Tibial nerve (tissue), 4 donors: ENCODE data around the gene ABHD15. TPM values are rescaled to one million over a fixed set of nuclear protein-coding genes. Genes with fewer than 3 reads are reported as not detected.

Source experiments
- DNase-seq, 2 donors: peaks; one replicate each; pipeline ENCODE4 v3.0.0-alpha.2; 2019; ENCODE audit warnings: low spot score in 2 of 2
- H3K27ac ChIP-seq, 4 donors: fragments of 200-600 bp; sonication (generic) in 3 of 4; one replicate each; pipeline ENCODE4 v1.5.1; 2017 to 2019; ENCODE audit warnings: mild to moderate bottlenecking in 1 of 4
- H3K27me3 ChIP-seq, 2 donors: fragments of 200-600 bp; sonication (generic) in 1 of 2; one replicate each; pipeline versions ENCODE4 v1.5.1 to v1.6.0; 2017 to 2019
- H3K36me3 ChIP-seq, 3 donors: fragments of 200-600 bp; sonication (generic); one replicate each; pipeline ENCODE4 v1.5.1; 2018 to 2019
- H3K4me1 ChIP-seq, 4 donors: fragments of 200-600 bp; sonication (generic) in 3 of 4; one replicate each; pipeline ENCODE4 v1.5.1; 2017 to 2019
- H3K4me3 ChIP-seq, 4 donors: fragments of 200-600 bp; sonication (generic) in 3 of 4; one replicate each; pipeline ENCODE4 v1.5.1; 2017 to 2019; ENCODE audit warnings: mild to moderate bottlenecking in 1 of 4, moderate library complexity in 1 of 4
- H3K9me3 ChIP-seq, 4 donors: fragments of 200-600 bp; sonication (generic) in 3 of 4; one replicate each; pipeline ENCODE4 v1.5.1; 2017 to 2019
- CTCF ChIP-seq, 5 experiments: fragments of 200-600 bp in 3 of 5; fragments of 450-650 bp in 2 of 5; sonication (generic) in 3 of 5; IDR thresholded peaks; one replicate each; pipeline ENCODE4 v1.5.1; 2016 to 2019; ENCODE audit warnings: antibody characterized with exemption in 5 of 5, mild to moderate bottlenecking in 3 of 5, moderate library complexity in 2 of 5
- EP300 ChIP-seq, 2 donors: sonication (generic); formaldehyde crosslinking; IDR thresholded peaks; one replicate each; pipeline ENCODE4 v1.6.1; 2017; ENCODE audit warnings: antibody characterized with exemption in 2 of 2, mild to moderate bottlenecking in 1 of 2
- POLR2A ChIP-seq, 2 donors: fragments of 450-650 bp; IDR thresholded peaks; one replicate each; pipeline ENCODE4 v1.6.1; 2017; ENCODE audit warnings: antibody characterized with exemption in 2 of 2, mild to moderate bottlenecking in 2 of 2, moderate library complexity in 2 of 2
- WGBS, 2 donors: methylation state at CpG; one replicate each; pipeline ENCODE4 v1.1.5; 2018; 5-methylcytosine and 5-hydroxymethylcytosine counted together
- total RNA-seq, 4 donors: library from RNA; depleted of rRNA; stranded (reverse); fragments of >200 nt; gene quantifications; one replicate each; pipeline ENCODE4 v1.1.0, GENCODE V29; 2016

ABHD15 gene
- total RNA-seq, 4 donors from 2014 or later, result 25.7 to 32.7 (median 30.3) TPM

- 100% methylated on average over 1 to 5 of the region's 9 CpGs for WGBS, 2 donors
- Histone ChIP-seq H3K9me3 (no peaks in the 10 kb centered on the region), H3K27ac (peak overlapping the region in 2 of 4 donors; percentile 62 to 93), H3K4me1 (peaks cover 0 to 77% (median 28%) of the 10 kb centered on the region in 4 donors), H3K36me3 (peaks cover 3 to 80% (median 21%) of the 10 kb centered on the region in 3 donors), H3K27me3 (no peaks in the 10 kb centered on the region), H3K4me3 (no peak overlapping the region)
- TF ChIP-seq CTCF (IDR thresholded peaks at IDR 0.05), result no peak
- no peak for TF ChIP-seq EP300 (IDR thresholded peaks at IDR 0.05)
- no peak for TF ChIP-seq POLR2A (IDR thresholded peaks at IDR 0.05)
- DNase-seq, result no peak
These were observed 10.1 kb upstream of the ABHD15 start for GRCh38 chr17:29577001-29577370.

- Histone ChIP-seq H3K4me1 (peaks cover 0 to 77% (median 27%) of the 10 kb centered on the region in 4 donors), H3K36me3 (peaks cover 0 to 74% (median 21%) of the 10 kb centered on the region in 3 donors)
These were observed 9.6 kb upstream of the ABHD15 start for GRCh38 chr17:29576214-29577000.

GRCh38 chr17:29575511-29576213, 8.8 kb upstream of the ABHD15 start:
- WGBS, 2 donors, result 76 to 78% methylated on average over 23 to 24 of the region's 28 CpGs
- H3K4me3 ChIP-seq, result no peak overlapping the region
- H3K4me1 ChIP-seq, result peaks cover 0 to 77% (median 27%) of the 10 kb centered on the region in 4 donors
- H3K36me3 ChIP-seq, result peaks cover 0 to 68% (median 21%) of the 10 kb centered on the region in 3 donors
- H3K27me3 ChIP-seq, result no peaks in the 10 kb centered on the region
- no peak for DNase-seq
- TF ChIP-seq POLR2A (IDR thresholded peaks at IDR 0.05), result no peak
- H3K9me3 ChIP-seq, result no peaks in the 10 kb centered on the region
- peak overlapping the region in 1 of 4 donors; percentile 90 for H3K27ac ChIP-seq

More at GRCh38 chr17:29576214-29577000, 9.6 kb upstream of the ABHD15 start:
- Histone ChIP-seq H3K27me3 (no peaks in the 10 kb centered on the region), H3K9me3 (no peaks in the 10 kb centered on the region), H3K27ac (peak overlapping the region in 1 of 4 donors; percentile 93), H3K4me3 (no peak overlapping the region)
- WGBS, 2 donors, result 91 to 92% methylated on average over 26 of the region's 37 CpGs
- TF ChIP-seq CTCF (IDR thresholded peaks at IDR 0.05) (no peak), POLR2A (IDR thresholded peaks at IDR 0.05) (no peak), EP300 (IDR thresholded peaks at IDR 0.05) (no peak)
- no peak for DNase-seq

- Histone ChIP-seq H3K4me1 (peaks cover 0 to 76% (median 23%) of the 10 kb centered on the region in 4 donors), H3K27ac (peak overlapping the region in 2 of 4 donors; percentile 69 to 90), H3K4me3 (no peak overlapping the region), H3K27me3 (no peaks in the 10 kb centered on the region), H3K36me3 (peaks cover 0 to 67% (median 21%) of the 10 kb centered on the region in 3 donors), H3K9me3 (no peaks in the 10 kb centered on the region)
- no peak for TF ChIP-seq EP300 (IDR thresholded peaks at IDR 0.05)
- no peak for TF ChIP-seq POLR2A (IDR thresholded peaks at IDR 0.05)
- no peak for TF ChIP-seq CTCF (IDR thresholded peaks at IDR 0.05)
- no peak for DNase-seq
- 53 to 70% methylated on average over 6 to 14 of the region's 17 CpGs for WGBS, 2 donors
These were observed 8.1 kb upstream of the ABHD15 start for GRCh38 chr17:29574732-29575510.
